ENCODE results near the gene OR2T34.

DNA sequence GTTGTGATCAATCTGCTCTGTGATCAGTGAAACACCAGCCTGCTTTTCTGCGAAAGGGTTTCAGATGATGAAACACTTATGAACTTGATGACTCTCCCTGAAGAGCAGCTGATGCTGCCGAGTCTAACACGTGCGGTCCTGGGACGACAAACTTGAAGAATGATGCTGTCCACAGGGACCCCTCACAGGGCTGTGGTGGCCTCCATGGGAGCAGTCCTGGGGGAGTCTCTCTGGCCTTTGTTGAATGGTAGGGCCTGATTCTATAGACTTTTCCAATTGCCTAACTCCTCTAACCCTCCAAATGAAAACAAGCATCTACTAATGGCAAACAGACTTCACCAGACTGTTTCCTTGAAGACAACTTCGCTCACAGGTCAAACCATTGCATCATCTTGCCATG lies 23.0 kb upstream of the OR2T34 start, which contains the start of gene OR2T10:
- TF ChIP-seq, protein P1, sequence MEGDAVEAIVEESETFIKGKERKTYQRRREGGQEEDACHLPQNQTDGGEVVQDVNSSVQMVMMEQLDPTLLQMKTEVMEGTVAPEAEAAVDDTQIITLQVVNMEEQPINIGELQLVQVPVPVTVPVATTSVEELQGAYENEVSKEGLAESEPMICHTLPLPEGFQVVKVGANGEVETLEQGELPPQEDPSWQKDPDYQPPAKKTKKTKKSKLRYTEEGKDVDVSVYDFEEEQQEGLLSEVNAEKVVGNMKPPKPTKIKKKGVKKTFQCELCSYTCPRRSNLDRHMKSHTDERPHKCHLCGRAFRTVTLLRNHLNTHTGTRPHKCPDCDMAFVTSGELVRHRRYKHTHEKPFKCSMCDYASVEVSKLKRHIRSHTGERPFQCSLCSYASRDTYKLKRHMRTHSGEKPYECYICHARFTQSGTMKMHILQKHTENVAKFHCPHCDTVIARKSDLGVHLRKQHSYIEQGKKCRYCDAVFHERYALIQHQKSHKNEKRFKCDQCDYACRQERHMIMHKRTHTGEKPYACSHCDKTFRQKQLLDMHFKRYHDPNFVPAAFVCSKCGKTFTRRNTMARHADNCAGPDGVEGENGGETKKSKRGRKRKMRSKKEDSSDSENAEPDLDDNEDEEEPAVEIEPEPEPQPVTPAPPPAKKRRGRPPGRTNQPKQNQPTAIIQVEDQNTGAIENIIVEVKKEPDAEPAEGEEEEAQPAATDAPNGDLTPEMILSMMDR (IDR thresholded peaks at IDR 0.05), result no peak
- TF ChIP-seq POLR2A (IDR thresholded peaks at IDR 0.05), result no peak

Measured in upper lobe of left lung (tissue), 4 donors.